GM18868 (cell line): Measurements from ENCODE around the gene SOX8.

Experiments used
- ATAC-seq: cut with Tn5 transposase; IDR thresholded peaks from one replicate; pipeline ENCODE4 v1.9.1; 2021; ENCODE audit warnings: mild to moderate bottlenecking, moderate library complexity; ENCODE audit not compliant: unreplicated experiment

SOX8 gene

DNA sequence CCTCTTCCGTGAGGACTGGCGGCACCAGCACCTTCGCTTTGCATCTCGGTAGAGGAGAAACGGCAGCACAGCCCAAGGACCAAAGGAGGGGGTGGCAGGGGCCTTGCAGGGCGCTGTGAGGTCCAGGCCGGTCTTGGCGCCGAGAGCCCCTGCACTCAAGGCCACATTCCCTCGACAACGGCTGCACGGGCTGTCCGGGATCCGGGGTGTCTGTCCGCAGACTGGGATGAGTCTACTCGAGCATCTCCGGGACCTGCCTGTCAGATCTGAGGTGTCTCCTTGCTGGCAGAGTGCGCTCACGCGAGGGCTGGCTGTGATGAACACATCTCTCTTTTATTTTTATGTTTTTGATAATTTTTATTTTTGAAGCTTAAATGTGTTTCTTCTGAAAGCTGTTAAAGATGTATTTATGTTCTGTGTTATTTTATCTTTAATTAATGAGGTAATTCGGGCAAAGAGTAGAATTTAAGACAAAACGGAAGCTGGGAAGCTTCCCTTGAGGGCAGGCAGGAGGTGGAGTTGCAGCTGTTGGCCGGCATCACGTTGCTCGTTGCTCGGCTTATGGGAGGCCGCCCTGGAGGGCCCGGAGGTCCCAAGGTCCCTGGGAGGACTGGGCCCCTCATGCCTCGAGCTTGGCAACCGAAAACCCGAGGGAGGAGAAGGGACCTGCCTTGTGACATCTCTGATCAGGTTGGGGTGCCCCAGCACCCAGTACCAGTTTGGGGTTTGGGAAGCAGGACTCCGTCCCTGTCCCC is 4.3 kb downstream of the SOX8 start:
- ATAC-seq: no peak

DNA sequence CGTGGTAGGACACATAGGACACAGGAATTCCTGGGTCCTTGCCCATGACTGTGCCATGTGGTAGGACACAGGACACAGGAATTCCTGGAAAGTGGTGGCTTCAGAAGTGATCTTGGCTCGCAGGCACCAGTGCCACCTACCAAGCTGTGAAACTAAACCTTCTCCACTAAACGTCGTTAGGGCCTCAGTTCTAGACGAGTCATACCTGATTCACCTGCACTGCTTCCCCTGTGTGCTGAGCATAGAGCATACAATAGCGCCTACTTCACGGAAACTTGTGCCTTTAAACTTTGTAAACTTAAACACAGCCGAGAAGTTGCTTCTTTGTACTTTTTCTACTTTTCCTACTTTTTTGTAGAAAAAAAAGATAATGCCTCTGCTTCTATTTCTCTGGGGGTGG is 4.8 kb downstream of the SOX8 start:
- ATAC-seq: no peak

GRCh38 chr16:986925-987582 is 5.5 kb downstream of the SOX8 start:
- ATAC-seq: no peak

GRCh38 chr16:987906-988305 is 6.3 kb downstream of the SOX8 start:
- ATAC-seq: no peak

DNA sequence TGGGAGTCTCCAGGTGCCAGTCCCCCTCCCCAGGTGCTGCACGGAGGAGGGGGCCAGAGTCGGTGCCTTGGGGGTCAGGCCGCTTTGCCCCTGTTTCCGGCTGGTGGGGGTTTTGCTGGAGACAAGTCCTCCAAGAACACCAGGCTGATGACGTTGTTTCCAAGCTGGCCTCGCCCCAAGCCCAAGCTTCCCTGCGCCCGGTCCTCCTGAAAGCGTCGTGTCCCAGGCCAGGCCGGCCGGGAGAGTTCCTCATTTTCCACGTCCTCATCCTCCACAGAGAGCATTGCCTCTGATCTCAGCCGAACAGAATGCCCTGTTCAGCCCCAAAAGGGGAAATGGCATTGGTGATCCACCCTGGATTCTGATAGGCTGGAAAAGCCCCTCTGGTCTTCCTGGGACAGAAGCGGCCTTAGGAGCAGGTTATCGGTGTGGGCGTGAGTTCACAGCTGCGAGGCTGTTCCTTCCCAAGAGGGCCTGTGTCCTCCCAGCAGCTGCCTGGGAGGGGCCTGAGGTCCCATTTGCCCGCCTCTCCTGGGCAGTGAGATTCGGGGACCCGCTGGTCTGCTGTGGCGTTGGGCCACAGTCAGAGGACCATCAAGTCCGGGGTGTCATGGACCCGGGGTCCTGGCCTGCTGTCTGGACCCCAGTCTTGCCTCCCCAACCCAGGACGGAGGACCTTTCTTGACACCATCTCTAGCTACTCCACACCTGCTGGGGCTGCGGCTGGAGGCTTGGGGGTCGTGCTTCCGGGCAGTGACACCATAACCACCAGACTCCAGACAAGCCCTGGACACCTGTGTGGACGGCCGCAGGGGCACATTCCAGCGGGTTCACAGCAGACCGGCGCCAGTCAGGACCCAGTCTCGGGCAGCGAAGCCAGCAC is 7.1 kb downstream of the SOX8 start:
- ATAC-seq: no peak

- ATAC-seq: no peak
These were observed 7.8 kb downstream of the SOX8 start for GRCh38 chr16:989354-989814.

GRCh38 chr16:990516-991291 is 9.1 kb downstream of the SOX8 start:
- no peak for ATAC-seq

DNA sequence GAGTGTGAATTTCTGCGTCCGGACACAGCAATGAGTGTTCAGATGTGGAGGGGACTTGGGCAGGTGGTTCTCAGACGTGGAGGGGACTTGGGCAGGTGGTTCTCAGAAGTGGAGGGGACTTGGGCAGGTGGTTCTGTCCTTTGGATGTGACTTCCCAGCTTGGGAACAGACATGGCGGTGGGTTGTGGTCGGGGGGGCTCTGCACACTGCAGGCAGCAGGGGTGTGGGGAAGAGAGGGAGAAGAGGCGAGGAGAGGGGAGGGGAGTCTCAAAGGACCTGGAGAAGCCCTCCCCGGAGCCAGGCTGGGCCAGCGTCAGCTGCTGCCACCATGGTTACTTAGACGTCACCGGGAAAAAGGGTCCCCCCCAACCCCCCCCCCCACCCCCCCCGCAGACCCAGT is 9.8 kb downstream of the SOX8 start:
- no peak for ATAC-seq

DNA sequence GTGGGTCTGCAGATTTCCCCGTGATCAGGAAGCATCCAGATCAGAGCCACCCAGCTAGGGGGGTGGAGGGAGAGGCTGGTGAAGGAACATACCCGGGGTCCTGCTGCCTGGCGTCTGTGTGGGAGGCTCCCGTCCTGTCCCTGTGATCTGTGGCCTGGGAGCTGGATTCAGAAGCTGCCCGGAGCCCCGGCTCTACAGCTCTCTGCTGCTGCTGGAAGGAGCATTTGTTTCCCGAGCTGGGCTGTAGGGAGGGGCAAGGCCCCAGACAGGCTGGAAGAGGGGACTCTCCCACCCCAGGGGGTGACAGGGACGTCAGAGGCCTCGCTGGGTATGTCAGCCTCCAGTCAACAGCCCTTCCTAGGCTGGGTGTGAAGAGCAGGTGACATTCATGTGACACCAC is 10.2 kb downstream of the SOX8 start:
- ATAC-seq: no peak

DNA sequence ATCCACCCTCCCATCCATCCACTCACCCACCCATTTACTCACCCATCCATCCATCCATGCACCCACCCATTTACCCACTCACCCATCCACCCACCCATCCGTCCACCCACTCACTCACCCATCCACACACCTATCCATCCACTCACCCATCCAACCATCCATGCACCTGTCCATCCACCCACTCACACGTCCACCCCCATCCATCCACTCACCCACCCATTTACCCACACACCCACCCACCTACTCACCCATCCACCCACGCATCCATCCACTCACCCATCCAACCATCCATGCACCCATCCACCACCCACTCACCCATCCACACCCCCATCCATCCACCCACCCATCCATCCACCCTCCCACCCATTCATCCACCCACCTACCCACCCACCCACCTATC is 12.2 kb downstream of the SOX8 start:
- no peak for ATAC-seq

GRCh38 chr16:995087-995486 is 13.5 kb downstream of the SOX8 start:
- no peak for ATAC-seq

GRCh38 chr16:995783-996182 is 14.2 kb downstream of the SOX8 start:
- no peak for ATAC-seq

- ATAC-seq: no peak
These were observed 15.1 kb downstream of the SOX8 start for GRCh38 chr16:996681-997080.

- no peak for ATAC-seq
These were observed 16.0 kb downstream of the SOX8 start for GRCh38 chr16:997440-998051.

DNA sequence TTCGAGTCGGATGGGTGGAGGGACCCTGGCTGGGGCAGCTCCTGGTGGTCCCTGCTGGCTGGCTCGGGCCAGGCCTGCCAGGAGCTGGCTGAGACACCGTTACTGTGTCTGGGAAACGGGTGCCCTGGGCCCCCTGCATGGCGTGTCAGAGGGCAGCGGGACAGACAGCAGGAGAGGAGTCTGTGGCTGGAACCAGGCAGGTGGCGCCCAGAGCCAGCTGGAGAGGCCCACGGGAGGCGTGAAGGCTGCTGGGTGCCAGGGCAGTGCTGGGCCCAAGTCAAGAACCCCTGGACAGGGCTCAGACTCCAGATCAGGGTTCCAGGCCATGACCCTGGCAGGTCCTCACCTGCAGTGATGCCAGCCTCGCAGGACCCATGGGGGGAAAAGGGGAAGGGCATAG is 16.6 kb downstream of the SOX8 start:
- ATAC-seq: no peak

DNA sequence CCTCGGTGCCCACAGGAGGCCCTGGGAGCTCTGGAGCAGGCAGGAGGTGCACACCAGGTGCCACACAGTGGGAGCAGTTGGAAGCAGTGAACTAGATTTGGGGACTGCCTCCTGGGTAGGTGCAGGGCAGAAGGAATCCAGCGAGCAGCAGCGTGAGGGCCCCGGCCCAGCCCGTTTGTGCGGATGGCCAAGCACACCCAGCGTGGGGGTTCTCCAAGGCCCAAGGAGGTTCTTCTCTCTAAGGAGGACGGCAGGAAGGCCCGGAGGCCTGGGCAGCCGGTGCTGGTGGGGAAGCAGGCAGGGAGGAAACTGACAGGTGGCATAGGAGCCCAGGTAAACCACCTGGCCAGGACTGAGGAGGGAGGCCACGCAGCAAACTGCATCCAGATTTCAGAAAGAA is 17.0 kb downstream of the SOX8 start:
- no peak for ATAC-seq

GRCh38 chr16:999677-1000076 is 18.1 kb downstream of the SOX8 start:
- ATAC-seq: no peak

DNA sequence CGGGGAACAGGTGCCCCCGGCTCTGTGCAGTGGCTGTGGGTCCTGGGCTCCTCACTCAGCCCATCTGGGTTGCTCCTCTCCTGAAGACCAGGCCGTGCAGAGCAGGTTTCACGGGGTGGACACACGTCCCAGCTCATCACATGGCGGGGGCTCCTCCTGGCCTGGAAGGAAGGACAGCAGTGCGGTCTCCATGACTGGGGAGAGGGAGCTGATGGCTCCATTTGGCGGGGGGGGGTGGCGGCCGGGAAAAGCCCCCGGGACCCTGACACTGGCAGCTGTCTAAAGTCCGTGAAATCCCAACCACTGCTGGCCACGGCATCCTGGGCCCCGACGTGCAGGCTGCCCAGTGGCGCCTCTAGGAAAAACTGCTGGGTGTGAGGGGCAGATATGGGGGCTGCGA is 19.0 kb downstream of the SOX8 start:
- ATAC-seq: no peak

GRCh38 chr16:1001096-1001495 is 19.5 kb downstream of the SOX8 start:
- ATAC-seq: no peak

DNA sequence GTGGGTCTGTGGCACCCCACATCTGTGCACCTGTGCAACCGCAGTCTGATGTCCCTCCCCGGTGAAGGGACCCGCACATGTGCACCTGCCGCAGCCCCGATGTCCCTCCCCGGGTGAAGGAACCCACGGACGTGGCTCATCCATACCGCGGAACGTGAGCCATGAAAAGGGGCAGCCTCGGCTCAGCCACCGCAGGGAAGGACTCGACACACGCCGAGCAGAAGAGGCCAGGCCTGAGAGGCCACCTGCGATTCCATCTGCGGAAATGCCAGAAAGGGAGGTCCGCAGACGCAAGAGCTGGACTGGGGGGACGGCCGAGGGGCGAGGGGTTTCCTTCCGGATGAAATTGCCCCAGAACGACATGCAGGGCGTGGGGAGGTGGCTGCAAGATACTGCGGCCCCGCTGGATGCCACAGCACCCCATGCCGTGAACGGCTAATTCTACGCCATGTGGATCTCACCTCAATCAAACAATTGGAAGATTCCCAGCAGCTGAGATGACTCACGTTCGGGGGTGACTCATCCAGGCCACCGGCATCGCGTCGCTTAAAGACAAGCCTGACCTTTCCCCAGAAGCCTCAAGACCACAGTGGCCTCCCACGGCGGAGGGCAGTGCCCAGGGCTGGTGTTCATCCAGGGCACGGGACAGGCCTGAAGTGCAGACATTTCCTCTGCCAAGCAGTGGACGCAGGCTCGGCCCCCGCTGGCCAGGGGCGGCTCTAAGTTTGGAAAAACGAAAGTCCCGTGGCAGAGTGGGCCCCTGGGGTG is 21.0 kb downstream of the SOX8 start:
- no peak for ATAC-seq
